ENCODE measurements around the gene ZCCHC9.

DNA sequence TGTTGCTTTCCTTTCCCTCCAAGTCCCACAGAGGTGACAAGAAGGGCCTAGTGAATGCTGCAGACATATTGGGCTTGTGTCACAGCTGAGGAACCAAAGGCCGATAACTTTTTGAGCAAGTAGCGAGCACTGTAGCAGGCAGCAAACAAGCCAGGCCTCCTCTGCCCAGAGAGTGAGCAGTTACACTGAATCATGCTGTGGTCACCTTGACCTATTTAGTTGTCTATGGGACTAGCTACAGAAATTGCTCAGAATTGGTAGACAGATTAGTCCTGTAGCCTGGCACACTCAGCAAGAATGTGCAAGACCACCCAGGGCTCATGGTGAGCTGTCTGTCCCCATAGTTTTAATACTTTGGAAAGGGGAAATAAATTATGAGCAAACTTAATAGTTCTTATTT, 25.2 kb downstream of the ZCCHC9 start:
- TF ChIP-seq, protein P1, sequence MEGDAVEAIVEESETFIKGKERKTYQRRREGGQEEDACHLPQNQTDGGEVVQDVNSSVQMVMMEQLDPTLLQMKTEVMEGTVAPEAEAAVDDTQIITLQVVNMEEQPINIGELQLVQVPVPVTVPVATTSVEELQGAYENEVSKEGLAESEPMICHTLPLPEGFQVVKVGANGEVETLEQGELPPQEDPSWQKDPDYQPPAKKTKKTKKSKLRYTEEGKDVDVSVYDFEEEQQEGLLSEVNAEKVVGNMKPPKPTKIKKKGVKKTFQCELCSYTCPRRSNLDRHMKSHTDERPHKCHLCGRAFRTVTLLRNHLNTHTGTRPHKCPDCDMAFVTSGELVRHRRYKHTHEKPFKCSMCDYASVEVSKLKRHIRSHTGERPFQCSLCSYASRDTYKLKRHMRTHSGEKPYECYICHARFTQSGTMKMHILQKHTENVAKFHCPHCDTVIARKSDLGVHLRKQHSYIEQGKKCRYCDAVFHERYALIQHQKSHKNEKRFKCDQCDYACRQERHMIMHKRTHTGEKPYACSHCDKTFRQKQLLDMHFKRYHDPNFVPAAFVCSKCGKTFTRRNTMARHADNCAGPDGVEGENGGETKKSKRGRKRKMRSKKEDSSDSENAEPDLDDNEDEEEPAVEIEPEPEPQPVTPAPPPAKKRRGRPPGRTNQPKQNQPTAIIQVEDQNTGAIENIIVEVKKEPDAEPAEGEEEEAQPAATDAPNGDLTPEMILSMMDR (IDR thresholded peaks at IDR 0.05): no peak
- TF ChIP-seq EP300 (IDR thresholded peaks at IDR 0.05) (no peak), POLR2A (IDR thresholded peaks at IDR 0.05) (no peak)

All from gastroesophageal sphincter (tissue), 3 donors.